GM19238 (cell line): ENCODE measurements around the gene RAB7A.
"Not testable (repeated sequence)": the region's sequence is repeated elsewhere in the genome, so short reads cannot be mapped to it uniquely, and the experiment has no call there.

Experiments
- DNase-seq: peaks from one replicate; pipeline ENCODE4 v3.0.0; 2011; ENCODE audit warnings: low spot score; ENCODE audit not compliant: insufficient read length

The RAB7A gene

GRCh38 chr3:128749561-128749960 lies 23.6 kb downstream of the RAB7A start:
- DNase-seq = not testable (repeated sequence)

GRCh38 chr3:128753715-128754114 lies 27.7 kb downstream of the RAB7A start:
- no peak for DNase-seq

- DNase-seq = no peak
These were observed 34.1 kb downstream of the RAB7A start for GRCh38 chr3:128760042-128760441.

GRCh38 chr3:128760881-128761280 lies 34.9 kb downstream of the RAB7A start:
- DNase-seq = no peak

GRCh38 chr3:128761392-128761791 lies 35.4 kb downstream of the RAB7A start:
- no peak for DNase-seq

GRCh38 chr3:128763967-128764366 lies 38.0 kb downstream of the RAB7A start:
- DNase-seq = no peak

- no peak for DNase-seq
These were observed 38.9 kb downstream of the RAB7A start for GRCh38 chr3:128764863-128765262.

GRCh38 chr3:128767094-128767750 lies 41.2 kb downstream of the RAB7A start:
- no peak for DNase-seq

- DNase-seq = no peak
These were observed 42.5 kb downstream of the RAB7A start for GRCh38 chr3:128768471-128768870.

GRCh38 chr3:128770387-128770786 lies 44.4 kb downstream of the RAB7A start:
- no peak for DNase-seq

- not testable (repeated sequence) for DNase-seq
These were observed 47.2 kb downstream of the RAB7A start for GRCh38 chr3:128773189-128773588.

- DNase-seq = not testable (repeated sequence)
These were observed 47.6 kb downstream of the RAB7A start for GRCh38 chr3:128773592-128773991.

GRCh38 chr3:128775241-128775640 lies 49.3 kb downstream of the RAB7A start:
- DNase-seq = no peak

- no peak for DNase-seq
These were observed 50.0 kb downstream of the RAB7A start for GRCh38 chr3:128775906-128776542.

GRCh38 chr3:128780101-128780837 lies 54.3 kb downstream of the RAB7A start:
- DNase-seq = no peak

- no peak for DNase-seq
These were observed 55.2 kb downstream of the RAB7A start for GRCh38 chr3:128781164-128781563.

- DNase-seq = no peak
These were observed 56.5 kb downstream of the RAB7A start for GRCh38 chr3:128782282-128783146.

GRCh38 chr3:128783774-128784173 lies 57.8 kb downstream of the RAB7A start:
- DNase-seq = no peak

GRCh38 chr3:128784232-128784631 lies 58.2 kb downstream of the RAB7A start:
- DNase-seq = no peak

GRCh38 chr3:128784843-128785242 lies 58.9 kb downstream of the RAB7A start:
- no peak for DNase-seq

GRCh38 chr3:128786434-128787020 lies 60.5 kb downstream of the RAB7A start:
- DNase-seq = no peak
